ENCODE results near the gene PTTG1IP.

PTTG1IP gene, protein sequence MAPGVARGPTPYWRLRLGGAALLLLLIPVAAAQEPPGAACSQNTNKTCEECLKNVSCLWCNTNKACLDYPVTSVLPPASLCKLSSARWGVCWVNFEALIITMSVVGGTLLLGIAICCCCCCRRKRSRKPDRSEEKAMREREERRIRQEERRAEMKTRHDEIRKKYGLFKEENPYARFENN
- 64.2 to 213 (median 78.0) reads per million in 9 experiments for total RNA-seq

DNA sequence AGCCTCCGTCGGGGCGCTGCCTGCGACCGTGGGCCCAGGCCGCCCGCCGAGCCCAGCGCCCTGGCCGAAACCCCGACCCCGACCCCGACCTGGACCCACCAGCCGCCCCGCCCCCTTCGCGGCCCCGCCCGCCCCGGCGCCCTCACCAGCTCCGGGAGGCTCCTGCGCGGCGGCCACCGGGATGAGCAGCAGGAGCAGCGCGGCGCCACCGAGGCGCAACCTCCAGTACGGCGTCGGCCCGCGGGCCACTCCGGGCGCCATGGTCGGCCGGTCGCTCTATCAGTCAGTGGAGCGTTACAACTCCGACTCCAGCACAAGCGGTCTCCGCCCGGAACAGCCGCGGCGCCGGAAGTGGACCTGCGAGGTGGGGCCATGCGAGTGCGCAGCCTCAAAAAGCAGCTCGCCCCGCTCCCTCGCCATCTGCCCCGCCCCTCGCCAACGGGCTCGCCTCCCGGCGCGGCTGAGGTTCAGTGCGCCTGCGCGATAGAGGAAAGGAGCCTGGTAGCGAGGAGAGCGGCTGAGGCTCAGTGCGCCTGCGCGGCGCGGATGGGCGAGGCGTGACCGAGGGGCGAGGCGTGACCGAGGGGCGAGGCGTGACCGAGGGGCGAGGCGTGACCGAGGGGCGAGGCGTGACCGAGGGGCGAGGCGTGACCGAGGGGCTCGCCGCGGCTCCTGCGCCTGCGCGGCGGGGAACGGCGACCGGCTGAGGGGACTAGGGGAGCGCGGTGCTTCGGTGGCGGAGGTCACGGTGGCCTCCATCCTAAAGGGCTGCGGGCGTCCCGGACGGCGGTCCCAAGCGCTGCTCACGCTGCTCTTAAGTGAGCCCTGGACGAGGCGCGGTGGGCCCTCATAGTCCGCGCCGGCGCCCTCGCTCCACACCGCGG lies at the start of gene PTTG1IP:
Gene PTTG1IP, minus strand, starts transcription at position 335 of the 884 bp plus-strand sequence. Its CDS starts 74 bp downstream, at position 261.
- Mint-ChIP-seq H3K9me3 (no peaks in the 10 kb centered on the region), H3K27ac (peak within 1 kb of the TSS; percentile 87 to 97), H3K4me3 (peak within 1 kb of the TSS; percentile 96 to 97), H3K36me3 (ENCODE audit: insufficient read depth) (peaks cover 27% of the 10 kb centered on the region), H3K4me1 (ENCODE audit: low read depth in 2 of 2) (peaks cover 41 to 47% of the 10 kb centered on the region in 2 donors), H3K27me3 (no peaks in the 10 kb centered on the region)
- ATAC-seq (replicated peaks), result peak; percentile 73
- DNase-seq, result peak; percentile 99

DNA sequence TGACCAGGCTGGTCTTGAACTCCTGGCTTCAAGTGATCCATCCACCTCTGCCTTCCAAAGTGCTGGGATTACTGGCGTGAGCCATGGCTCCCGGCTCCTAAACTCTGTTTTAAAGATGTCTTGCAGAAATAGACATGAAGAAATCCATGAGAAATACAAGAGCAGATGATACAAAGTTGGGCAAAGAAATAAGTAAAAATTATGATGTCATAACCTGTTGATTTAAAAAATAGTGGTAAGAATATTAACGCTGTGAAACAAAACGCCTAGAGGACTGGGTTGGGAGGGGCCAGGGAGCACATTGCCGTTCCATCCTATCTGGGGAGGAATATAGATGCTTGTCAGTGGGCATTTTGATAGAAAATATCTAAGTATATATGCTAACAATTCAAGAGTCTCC lies 48.4 kb upstream of the PTTG1IP start:
- peak overlapping the region; percentile 89 to 96 for H3K4me3 Mint-ChIP-seq
- no peak for ATAC-seq (replicated peaks)
- H3K36me3 Mint-ChIP-seq (ENCODE audit: insufficient read depth), result peaks cover 49% of the 10 kb centered on the region
- peak overlapping the region; percentile 93 to 99 for H3K27ac Mint-ChIP-seq
- peaks cover 66 to 81% of the 10 kb centered on the region in 2 donors for H3K4me1 Mint-ChIP-seq (ENCODE audit: low read depth in 2 of 2)
- H3K9me3 Mint-ChIP-seq, result no peaks in the 10 kb centered on the region
- no peaks in the 10 kb centered on the region for H3K27me3 Mint-ChIP-seq
- DNase-seq, result no peak

DNA sequence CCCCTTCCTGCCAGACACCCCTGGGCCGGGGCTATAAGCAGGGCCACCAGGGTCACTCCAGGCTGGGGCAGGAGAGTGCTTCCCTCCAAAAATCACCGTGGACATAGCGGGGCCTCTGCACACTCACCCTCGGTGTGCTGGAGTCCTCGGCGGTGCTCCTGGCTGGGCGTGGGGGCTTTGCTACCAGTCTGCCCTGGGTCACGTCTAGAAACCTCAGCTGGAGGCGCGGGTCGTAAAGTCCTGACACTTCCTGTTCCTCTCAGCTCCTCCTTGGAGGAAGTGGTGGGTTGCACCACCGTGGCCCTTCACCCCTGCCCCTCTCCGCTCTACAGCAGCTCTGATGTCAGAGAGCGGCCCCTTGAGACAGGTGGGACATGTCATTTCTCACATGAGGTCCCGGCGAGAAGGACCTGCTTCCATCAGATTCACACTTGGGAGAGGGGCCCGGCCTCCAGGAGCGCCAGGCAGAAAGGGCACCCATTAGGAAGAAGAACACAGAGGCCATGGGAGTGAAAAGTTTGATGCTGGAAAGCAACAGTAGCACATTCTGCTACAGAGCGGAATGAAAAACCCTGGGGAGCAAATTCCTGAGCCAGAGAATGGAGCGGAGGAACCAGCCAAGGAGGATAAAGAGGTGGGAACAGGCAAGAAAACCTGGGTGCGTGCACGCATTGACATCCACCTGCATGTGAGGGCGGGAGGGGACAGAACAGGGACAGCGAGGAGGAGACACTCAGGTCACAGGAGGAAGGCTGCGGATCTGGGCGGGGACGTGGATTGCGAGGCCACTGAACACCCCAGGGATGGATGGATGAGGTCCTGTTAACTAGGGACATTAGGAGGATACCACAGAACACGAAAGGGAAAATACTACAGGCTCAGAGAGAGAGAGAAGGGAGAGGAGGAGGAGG lies 47.5 kb upstream of the PTTG1IP start, which contains the start of gene ITGB2:
Gene ITGB2, minus strand, starts transcription at position 206 of the 911 bp plus-strand sequence. CDS start 10,117 bp downstream, outside the sequence.
- Mint-ChIP-seq H3K36me3 (ENCODE audit: insufficient read depth) (peaks cover 48% of the 10 kb centered on the region), H3K9me3 (no peaks in the 10 kb centered on the region)
- peak; percentile 50 to 55 (median 52) for DNase-seq

DNA sequence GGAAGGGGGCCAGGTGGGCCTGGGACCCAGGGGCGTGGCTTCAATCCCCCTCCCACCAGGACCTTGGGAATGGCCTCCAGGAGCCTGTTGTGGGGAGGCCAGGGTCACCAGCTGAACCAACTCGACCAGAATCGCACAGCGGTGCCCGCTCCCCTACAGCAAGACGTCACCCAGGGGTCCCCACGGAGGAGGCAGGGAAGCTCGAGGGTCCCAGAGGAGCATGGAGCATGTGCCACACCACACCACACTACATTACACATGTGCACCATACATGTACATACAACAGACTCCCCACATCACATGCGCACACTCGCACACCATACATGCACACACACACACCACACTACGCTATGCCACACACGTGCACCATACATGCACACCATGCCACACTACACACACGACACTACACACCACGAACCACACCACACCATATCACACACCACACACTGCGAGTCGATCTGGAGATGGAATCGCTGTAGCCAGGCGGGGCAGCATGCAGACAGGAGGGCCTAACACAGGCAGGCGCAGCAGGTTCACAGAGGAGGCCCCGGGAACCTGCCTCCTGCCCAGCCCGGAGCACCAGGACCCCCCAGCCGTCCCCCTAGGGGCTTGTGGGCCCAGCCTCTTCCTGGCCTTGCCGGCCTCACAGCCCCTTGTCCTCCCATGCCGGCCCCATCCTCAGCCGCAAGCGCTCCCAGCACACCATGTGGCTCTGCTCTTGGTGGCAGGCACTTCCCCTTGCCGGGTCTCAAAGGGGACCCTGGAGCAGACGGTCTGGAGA lies 46.6 kb upstream of the PTTG1IP start:
- DNase-seq (no peak), ATAC-seq (replicated peaks) (peak; percentile 30)
- no peaks in the 10 kb centered on the region for H3K9me3 Mint-ChIP-seq
- peaks cover 46% of the 10 kb centered on the region for H3K36me3 Mint-ChIP-seq (ENCODE audit: insufficient read depth)
- no peaks in the 10 kb centered on the region for H3K27me3 Mint-ChIP-seq
- H3K27ac Mint-ChIP-seq, result peak overlapping the region; percentile 93 to 99
- peak overlapping the region; percentile 89 to 96 for H3K4me3 Mint-ChIP-seq
- H3K4me1 Mint-ChIP-seq (ENCODE audit: low read depth in 2 of 2), result peaks cover 65 to 79% of the 10 kb centered on the region in 2 donors

More for the DNA sequence above, 47.5 kb upstream of the PTTG1IP start, which contains the start of gene ITGB2:
- H3K27ac Mint-ChIP-seq, result peak within 1 kb of the TSS; percentile 93 to 99
- no peaks in the 10 kb centered on the region for H3K27me3 Mint-ChIP-seq
- peak; percentile 75 for ATAC-seq (replicated peaks)
- peaks cover 63 to 80% of the 10 kb centered on the region in 2 donors for H3K4me1 Mint-ChIP-seq (ENCODE audit: low read depth in 2 of 2)
- peak within 1 kb of the TSS; percentile 89 to 96 for H3K4me3 Mint-ChIP-seq

DNA sequence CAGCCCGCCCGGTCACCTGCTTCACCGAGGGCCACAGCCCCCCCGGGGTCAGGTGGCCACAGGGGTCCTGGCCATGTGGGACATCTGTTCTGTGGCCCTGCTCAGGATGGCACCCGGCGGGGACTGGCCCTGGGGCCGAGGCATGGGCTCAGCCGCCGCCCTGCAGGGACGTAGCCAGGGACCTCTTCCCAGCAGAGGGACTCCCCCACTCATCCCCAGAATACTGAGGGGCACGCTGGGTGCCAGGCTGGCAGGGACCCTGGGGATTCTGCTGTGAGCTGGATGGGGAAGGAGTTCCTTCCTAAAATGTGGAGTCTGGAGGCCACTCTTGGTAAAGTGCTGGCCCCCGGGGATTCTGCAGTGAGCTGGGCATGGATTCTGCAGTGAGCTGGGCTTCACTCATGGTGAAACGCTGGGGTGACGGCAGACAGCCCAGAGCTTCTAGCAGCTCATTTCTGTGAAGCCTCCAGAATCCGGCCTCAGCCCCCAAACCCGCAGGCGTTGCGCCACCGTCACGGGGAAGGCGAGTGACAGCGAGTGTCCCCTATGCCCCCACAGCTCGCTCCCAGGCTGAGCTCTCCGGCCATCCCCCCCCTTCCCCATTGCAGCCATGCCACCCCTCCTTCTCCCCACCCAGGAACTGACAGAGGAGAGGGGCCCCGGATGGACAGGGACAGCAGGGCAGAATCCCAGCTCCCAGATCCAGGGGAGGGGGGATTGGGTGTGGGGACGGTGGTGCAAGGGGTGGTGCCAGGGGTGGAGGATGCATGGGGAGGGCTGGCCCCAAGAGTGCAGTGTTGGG lies 45.8 kb upstream of the PTTG1IP start:
- Mint-ChIP-seq H3K4me3 (peak overlapping the region; percentile 89 to 96), H3K4me1 (ENCODE audit: low read depth in 2 of 2) (peaks cover 64 to 78% of the 10 kb centered on the region in 2 donors), H3K9me3 (no peaks in the 10 kb centered on the region), H3K36me3 (ENCODE audit: insufficient read depth) (peaks cover 48% of the 10 kb centered on the region), H3K27ac (peak overlapping the region; percentile 93 to 99), H3K27me3 (no peaks in the 10 kb centered on the region)
- ATAC-seq (replicated peaks) (peak; percentile 21), DNase-seq (no peak)

DNA sequence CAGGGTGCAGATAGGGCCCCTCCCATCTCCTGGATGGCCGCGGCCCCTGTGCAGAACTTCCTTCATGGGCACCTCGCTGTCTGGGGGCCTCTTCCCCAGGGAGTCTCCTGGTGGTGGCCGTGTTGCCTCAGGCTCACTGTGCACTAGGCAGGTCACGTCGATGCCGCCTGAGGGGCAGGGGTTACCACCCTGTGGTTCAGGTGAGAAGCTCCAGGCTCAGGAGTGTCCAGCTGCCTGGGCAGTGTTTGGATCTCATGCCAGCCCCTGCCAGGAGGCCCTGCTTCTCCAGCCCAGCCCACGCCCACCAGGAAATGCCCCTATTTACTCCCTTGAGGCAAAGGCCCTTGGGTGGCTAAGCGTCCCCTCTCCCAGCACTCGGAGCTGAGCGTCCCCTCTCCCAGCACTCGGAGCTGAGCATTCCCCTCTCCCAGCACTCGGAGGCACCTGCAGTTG lies 45.1 kb upstream of the PTTG1IP start:
- no peaks in the 10 kb centered on the region for H3K9me3 Mint-ChIP-seq
- peaks cover 54% of the 10 kb centered on the region for H3K36me3 Mint-ChIP-seq (ENCODE audit: insufficient read depth)
- H3K4me1 Mint-ChIP-seq (ENCODE audit: low read depth in 2 of 2), result peaks cover 62 to 77% of the 10 kb centered on the region in 2 donors
- ATAC-seq (replicated peaks) (no peak), DNase-seq (no peak)
- H3K4me3 Mint-ChIP-seq, result peak overlapping the region; percentile 89 to 96
- no peaks in the 10 kb centered on the region for H3K27me3 Mint-ChIP-seq
- peak overlapping the region; percentile 93 to 99 for H3K27ac Mint-ChIP-seq

DNA sequence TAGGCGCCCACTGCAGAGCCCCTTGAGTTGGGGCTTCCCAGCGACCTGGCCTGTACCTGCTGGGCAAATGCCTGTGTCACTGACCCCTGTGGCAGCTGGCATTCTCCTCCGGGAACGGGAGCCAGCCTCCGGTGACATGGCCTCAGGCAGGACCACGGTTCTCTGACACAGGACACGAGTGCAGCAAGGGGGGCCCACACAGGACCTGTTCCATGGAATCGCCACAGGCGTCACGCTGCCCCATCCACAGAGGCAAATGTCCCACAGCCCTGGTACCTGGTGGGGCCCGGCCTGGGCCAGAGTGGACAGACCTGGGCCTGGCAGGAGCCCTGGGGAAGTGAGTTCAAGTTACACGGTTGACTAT lies 44.6 kb upstream of the PTTG1IP start:
- Mint-ChIP-seq H3K27ac (peak overlapping the region; percentile 93 to 99), H3K4me3 (peak overlapping the region; percentile 89 to 96), H3K9me3 (no peaks in the 10 kb centered on the region), H3K4me1 (ENCODE audit: low read depth in 2 of 2) (peaks cover 65 to 77% of the 10 kb centered on the region in 2 donors), H3K27me3 (no peaks in the 10 kb centered on the region), H3K36me3 (ENCODE audit: insufficient read depth) (peaks cover 54% of the 10 kb centered on the region)
- DNase-seq (no peak), ATAC-seq (replicated peaks) (no peak)

DNA sequence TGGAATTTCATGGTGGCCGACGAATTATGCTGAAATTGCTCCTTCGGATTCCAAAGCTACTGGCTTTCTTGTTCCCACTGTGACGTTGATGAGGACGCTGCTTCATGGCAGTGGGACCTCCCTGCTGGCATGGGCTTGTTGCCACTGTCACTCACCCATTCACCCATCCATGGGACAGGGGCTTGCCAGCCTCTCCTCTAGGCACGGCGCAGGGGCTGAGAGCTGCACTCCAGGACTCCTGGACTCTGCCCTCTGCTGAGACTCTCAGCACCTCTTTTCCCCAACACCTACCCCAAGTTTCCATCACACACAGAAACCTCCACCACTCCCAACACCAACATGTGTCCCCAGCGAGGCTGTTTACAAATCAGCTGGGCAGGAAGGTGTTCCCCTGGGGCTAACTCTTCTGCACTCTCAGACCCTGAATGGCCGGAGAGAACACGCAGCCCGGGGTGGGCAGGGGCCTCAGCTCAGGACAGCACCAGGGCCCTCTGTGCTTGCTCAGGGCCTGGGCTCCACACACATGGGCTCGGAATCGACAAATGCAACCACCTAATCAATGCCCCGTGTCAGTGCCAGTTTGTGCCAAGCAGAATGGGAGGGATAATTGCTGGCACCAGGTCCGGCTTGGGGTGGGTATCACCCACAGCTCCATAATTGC lies 44.1 kb upstream of the PTTG1IP start:
- Mint-ChIP-seq H3K4me1 (ENCODE audit: low read depth in 2 of 2) (peaks cover 66 to 74% of the 10 kb centered on the region in 2 donors), H3K27ac (peak overlapping the region; percentile 89 to 93), H3K36me3 (ENCODE audit: insufficient read depth) (peaks cover 55% of the 10 kb centered on the region), H3K27me3 (no peaks in the 10 kb centered on the region), H3K4me3 (peak overlapping the region; percentile 89 to 96), H3K9me3 (no peaks in the 10 kb centered on the region)
- no peak for DNase-seq
- ATAC-seq (replicated peaks), result no peak

DNA sequence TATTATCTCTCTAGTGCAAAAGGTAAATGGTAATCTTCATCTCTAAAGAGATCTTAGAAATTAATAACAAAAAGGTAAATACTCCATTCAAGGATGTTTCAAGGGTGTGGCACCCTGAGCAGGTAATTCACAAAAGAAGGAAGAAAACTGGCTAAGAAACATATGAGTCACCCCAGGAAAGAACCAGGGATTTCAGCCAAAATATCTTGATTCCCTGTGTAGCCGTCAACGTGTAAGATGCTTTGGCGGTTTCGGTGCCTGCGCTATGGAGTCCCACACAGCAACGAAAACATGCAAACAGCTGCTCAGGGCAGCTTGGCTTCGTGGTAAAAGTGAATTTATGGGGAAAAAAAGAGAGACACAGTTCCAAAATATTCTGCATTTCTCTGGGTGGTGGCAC lies 43.5 kb upstream of the PTTG1IP start:
- peaks cover 68 to 72% of the 10 kb centered on the region in 2 donors for H3K4me1 Mint-ChIP-seq (ENCODE audit: low read depth in 2 of 2)
- no peaks in the 10 kb centered on the region for H3K27me3 Mint-ChIP-seq
- peak overlapping the region; percentile 89 to 96 for H3K4me3 Mint-ChIP-seq
- peak overlapping the region; percentile 89 to 93 for H3K27ac Mint-ChIP-seq
- DNase-seq (no peak), ATAC-seq (replicated peaks) (no peak)
- H3K36me3 Mint-ChIP-seq (ENCODE audit: insufficient read depth), result peaks cover 61% of the 10 kb centered on the region
- no peaks in the 10 kb centered on the region for H3K9me3 Mint-ChIP-seq

DNA sequence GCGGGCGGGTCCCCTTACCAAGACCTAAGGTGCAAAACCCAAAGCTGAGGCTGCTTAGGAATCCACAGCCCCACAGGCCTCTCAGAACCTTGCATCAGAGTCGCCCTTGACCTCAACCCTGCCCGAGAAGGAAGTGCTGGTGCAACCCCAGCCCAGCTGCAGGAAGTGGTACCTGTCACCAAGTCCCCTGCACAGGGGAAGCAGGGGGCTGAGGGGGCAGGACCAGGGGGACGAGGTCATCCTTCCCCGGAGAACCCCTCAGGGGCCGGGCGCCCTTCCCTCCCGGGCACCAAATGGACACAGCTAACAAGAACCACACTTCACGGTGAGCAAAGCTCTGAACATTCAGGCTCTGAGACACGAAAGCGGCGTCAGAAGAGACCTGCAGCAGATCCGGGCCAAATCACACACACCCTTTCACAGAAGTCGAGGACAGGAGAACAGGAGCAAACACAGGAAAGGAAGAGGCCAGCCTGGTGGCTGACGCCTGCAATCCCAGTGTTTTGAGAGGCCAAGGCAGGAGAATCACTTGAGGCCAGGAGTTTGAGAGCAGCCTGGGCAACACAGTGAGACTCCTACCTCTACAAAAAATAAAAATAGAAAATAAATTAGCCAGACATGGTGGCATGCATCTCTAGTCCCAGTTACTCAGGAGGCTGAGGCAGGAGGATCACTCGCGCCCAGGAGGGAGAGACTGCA lies 40.8 kb upstream of the PTTG1IP start:
- no peaks in the 10 kb centered on the region for H3K27me3 Mint-ChIP-seq
- peak overlapping the region; percentile 89 to 96 for H3K4me3 Mint-ChIP-seq
- peak; percentile 75 for ATAC-seq (replicated peaks)
- H3K4me1 Mint-ChIP-seq (ENCODE audit: low read depth in 2 of 2), result peaks cover 66 to 69% of the 10 kb centered on the region in 2 donors
- peak; percentile 59 to 69 (median 67) for DNase-seq
- H3K9me3 Mint-ChIP-seq, result no peaks in the 10 kb centered on the region
- peaks cover 72% of the 10 kb centered on the region for H3K36me3 Mint-ChIP-seq (ENCODE audit: insufficient read depth)
- H3K27ac Mint-ChIP-seq, result peak overlapping the region; percentile 84 to 95

Measured in effector memory CD8-positive, alpha-beta T cell (primary cell).